GM12878 (cell line): Measurements from ENCODE around the gene SH3D19. TPM values are rescaled to one million over a fixed set of nuclear protein-coding genes. Genes with fewer than 3 reads are reported as not detected.

Source experiments
- ATAC-seq: fragments of 200-7000 bp; cut with Tn5 transposase; 3 replicates; pipeline ENCODE4 v1.9.1; 2020; ENCODE audit warnings: mild to moderate bottlenecking, moderate library complexity
- Bru-seq: library from RNA; stranded (reverse); fragments of 400-500 nt; gene quantifications from one replicate; lab custom pipeline; 2021; lab: Mats Ljungman, UMichigan
- BruChase-seq, 2 experiments: library from RNA; stranded (reverse); fragments of 400-500 nt; gene quantifications; one replicate each; lab custom pipeline; 2021; lab: Mats Ljungman, UMichigan
- BruUV-seq: library from RNA; stranded (reverse); fragments of 400-500 nt; replicated peaks from 2 replicates; lab custom pipeline; 2021; lab: Mats Ljungman, UMichigan
- CTCF ChIA-PET: fragments of 300-600 bp; sonication (Branson Sonifier 250); formaldehyde crosslinking; extraction: SDS; loops from one replicate; lab custom pipeline; 2021; ENCODE audit warnings: inconsistent platforms; lab: Yijun Ruan, JAX
- POLR2A ChIA-PET: fragments of 350-600 bp; formaldehyde crosslinking; extraction: SDS; loops from one replicate; lab custom pipeline; 2021; ENCODE audit warnings: inconsistent platforms; lab: Charles Lee
- RAD21 ChIA-PET: fragments of 300-600 bp; sonication (Branson Sonifier 250); formaldehyde crosslinking; loops from one replicate; lab custom pipeline; 2023; ENCODE audit warnings: antibody characterized with exemption; ENCODE audit not compliant: unreplicated experiment; lab: Charles Lee
- SMC1A ChIA-PET: fragments of 300-600 bp; sonication (Branson Sonifier 250); formaldehyde crosslinking; loops from one replicate; lab custom pipeline; 2023; ENCODE audit not compliant: unreplicated experiment, uncharacterized antibody; lab: Charles Lee
- DNase-seq: peaks from one replicate; pipeline ENCODE4 v3.0.0-alpha.2; 2011; ENCODE audit warnings: low read depth, low spot score
- FAIRE-seq: peaks from 3 replicates; lab custom pipeline; 2011; peaks lifted over from hg19 to GRCh38; lab: Jason Lieb, UNC
- H2AFZ ChIP-seq: 2 replicates; pipeline ENCODE4 v1.6.0; 2011; ENCODE audit warnings: low read depth, low read length, control low read depth; ENCODE audit not compliant: control insufficient read depth
- H3K27ac ChIP-seq: 2 replicates; pipeline ENCODE4 v1.5.1; 2011; ENCODE audit warnings: control low read depth; ENCODE audit not compliant: control insufficient read depth, insufficient read depth
- H3K27me3 ChIP-seq, 2 experiments: replicated peaks in 1 of 2; 2 replicates each; pipeline versions ENCODE4 v1.6.0 to v1.6.1; 2011; ENCODE audit warnings: low read length in 1 of 2; ENCODE audit not compliant: control insufficient read depth in 2 of 2, insufficient read depth in 2 of 2
- H3K36me3 ChIP-seq, 2 experiments: 2 replicates each; pipeline ENCODE4 v1.5.1; 2011; ENCODE audit warnings: low read length in 1 of 2; ENCODE audit not compliant: control insufficient read depth in 2 of 2, insufficient read depth in 2 of 2
- H3K4me1 ChIP-seq: 2 replicates; pipeline ENCODE4 v1.6.1; 2011; ENCODE audit warnings: mild to moderate bottlenecking, low read length, moderate library complexity, mixed read lengths; ENCODE audit not compliant: control insufficient read depth, insufficient read depth
- H3K4me2 ChIP-seq: 2 replicates; pipeline ENCODE4 v1.6.0; 2011; ENCODE audit warnings: control low read depth; ENCODE audit not compliant: control insufficient read depth, insufficient read depth
- H3K4me3 ChIP-seq: fragments of 200-600 bp; sonication (generic); 2 replicates; pipeline ENCODE4 v1.5.1; 2016
- H3K79me2 ChIP-seq: 2 replicates; pipeline ENCODE4 v1.6.0; 2011; ENCODE audit warnings: low read length; ENCODE audit not compliant: control insufficient read depth, insufficient read depth
- H3K9ac ChIP-seq: 2 replicates; pipeline ENCODE4 v1.8.0; 2011; ENCODE audit warnings: low read length, control low read depth, mixed read lengths; ENCODE audit not compliant: control insufficient read depth, insufficient read depth
- H3K9me3 ChIP-seq: replicated peaks from 3 replicates; pipeline ENCODE4 v1.5.1; 2011; ENCODE audit warnings: mild to moderate bottlenecking, low read length; ENCODE audit not compliant: control insufficient read depth, insufficient read depth
- H4K20me1 ChIP-seq: 2 replicates; pipeline ENCODE4 v1.6.0; 2011; ENCODE audit not compliant: control insufficient read depth, insufficient read depth
- DPF2 ChIP-seq: fragments of 450-650 bp; IDR thresholded peaks from 2 replicates; pipeline ENCODE4 v1.6.1; 2017; ENCODE audit warnings: mild to moderate bottlenecking
- FOS ChIP-seq: IDR thresholded peaks from 3 replicates; pipeline ENCODE4 v1.6.1; 2011; ENCODE audit warnings: borderline replicate concordance; ENCODE audit not compliant: insufficient read length; ENCODE audit errors: extremely low read depth
- RB1 ChIP-seq: fragments of 450-650 bp; formaldehyde crosslinking; IDR thresholded peaks from 2 replicates; pipeline ENCODE4 v1.6.1; 2017; ENCODE audit warnings: mild to moderate bottlenecking, borderline replicate concordance
- RBBP5 ChIP-seq: fragments of 200-600 bp; sonication (generic); conservative IDR thresholded peaks from 2 replicates; pipeline ENCODE4 v1.6.1; 2016
- USF1 ChIP-seq: IDR thresholded peaks from 2 replicates; pipeline ENCODE4 v1.6.1; 2011; ENCODE audit warnings: borderline replicate concordance, low read depth, mild to moderate bottlenecking, moderate library complexity, mixed read lengths, low read length; ENCODE audit not compliant: insufficient read depth; ENCODE audit errors: extremely low read length
- WGBS: methylation state at CpG from one replicate; pipeline ENCODE4 v1.1.6; 2016; ENCODE audit warnings: low lambda C conversion rate; ENCODE audit not compliant: insufficient replicate concordance, insufficient coverage; ENCODE audit errors: missing lambda C conversion rate; 5-methylcytosine and 5-hydroxymethylcytosine counted together
- in situ Hi-C: fragments of 300-500 bp; cut with MboI; formaldehyde crosslinking; loops from 9 replicates; pipeline ENCODE4 v1.14.3; 2018; ENCODE audit warnings: mixed read lengths
- intact Hi-C: fragments of 100-400 bp; cut with micrococcal nuclease; formaldehyde crosslinking; loops from one replicate; pipeline ENCODE4 v1.14.2; 2022; ENCODE audit not compliant: unreplicated experiment
- long read RNA-seq, 2 experiments: library from polyadenylated mRNA; unstranded; transcript quantifications; one replicate each; pipeline ENCODE4 v2.0.0, GENCODE V29; 2019 to 2020
- polyA minus RNA-seq, 3 experiments: library from RNA; depleted of rRNA, polyadenylated mRNA; stranded (reverse); fragments of >200 nt; gene quantifications; 2 replicates each; pipeline ENCODE4 v1.2.3, GENCODE V29; 2011
- polyA plus RNA-seq, 11 experiments: library from polyadenylated mRNA; depleted of rRNA in 4 of 11; unstranded in 6 of 11; stranded (reverse) in 5 of 11; fragments of >200 nt; fragmentation: Nextera tagmentation in 4 of 11; fragmentation: Illumina TruSeq in 1 of 11; extraction: Ambion mirVana in 4 of 11; extraction: Trizol in 1 of 11; gene quantifications; 1 replicate in 1 of 11; 2 replicates in 10 of 11; pipeline versions ENCODE4 v1.2.1 to v1.2.3, GENCODE V29; 2011 to 2016; ENCODE audit warnings: inconsistent platforms in 2 of 11, missing spikeins in 2 of 11, low read depth in 1 of 11
- total RNA-seq, 4 experiments: library from RNA; depleted of rRNA in 3 of 4; stranded (reverse); fragments of >200 nt in 3 of 4; fragmentation: Illumina TruSeq in 1 of 4; extraction: Trizol in 1 of 4; gene quantifications; 2 replicates each; pipeline versions ENCODE4 v1.2.1 to v1.2.3, GENCODE V29; 2013 to 2021
- TF ChIP-seq, protein P1 (sequence below): IDR thresholded peaks from 2 replicates; pipeline ENCODE4 v1.6.1; 2011; ENCODE audit warnings: borderline replicate concordance, low read depth, mild to moderate bottlenecking, moderate library complexity, low read length; ENCODE audit not compliant: insufficient read depth, poor library complexity, severe bottlenecking
- TF ChIP-seq, protein P2 (sequence below): IDR thresholded peaks from 2 replicates; pipeline ENCODE4 v1.6.1; 2012; ENCODE audit warnings: low read length, inconsistent platforms

Gene SH3D19, protein sequence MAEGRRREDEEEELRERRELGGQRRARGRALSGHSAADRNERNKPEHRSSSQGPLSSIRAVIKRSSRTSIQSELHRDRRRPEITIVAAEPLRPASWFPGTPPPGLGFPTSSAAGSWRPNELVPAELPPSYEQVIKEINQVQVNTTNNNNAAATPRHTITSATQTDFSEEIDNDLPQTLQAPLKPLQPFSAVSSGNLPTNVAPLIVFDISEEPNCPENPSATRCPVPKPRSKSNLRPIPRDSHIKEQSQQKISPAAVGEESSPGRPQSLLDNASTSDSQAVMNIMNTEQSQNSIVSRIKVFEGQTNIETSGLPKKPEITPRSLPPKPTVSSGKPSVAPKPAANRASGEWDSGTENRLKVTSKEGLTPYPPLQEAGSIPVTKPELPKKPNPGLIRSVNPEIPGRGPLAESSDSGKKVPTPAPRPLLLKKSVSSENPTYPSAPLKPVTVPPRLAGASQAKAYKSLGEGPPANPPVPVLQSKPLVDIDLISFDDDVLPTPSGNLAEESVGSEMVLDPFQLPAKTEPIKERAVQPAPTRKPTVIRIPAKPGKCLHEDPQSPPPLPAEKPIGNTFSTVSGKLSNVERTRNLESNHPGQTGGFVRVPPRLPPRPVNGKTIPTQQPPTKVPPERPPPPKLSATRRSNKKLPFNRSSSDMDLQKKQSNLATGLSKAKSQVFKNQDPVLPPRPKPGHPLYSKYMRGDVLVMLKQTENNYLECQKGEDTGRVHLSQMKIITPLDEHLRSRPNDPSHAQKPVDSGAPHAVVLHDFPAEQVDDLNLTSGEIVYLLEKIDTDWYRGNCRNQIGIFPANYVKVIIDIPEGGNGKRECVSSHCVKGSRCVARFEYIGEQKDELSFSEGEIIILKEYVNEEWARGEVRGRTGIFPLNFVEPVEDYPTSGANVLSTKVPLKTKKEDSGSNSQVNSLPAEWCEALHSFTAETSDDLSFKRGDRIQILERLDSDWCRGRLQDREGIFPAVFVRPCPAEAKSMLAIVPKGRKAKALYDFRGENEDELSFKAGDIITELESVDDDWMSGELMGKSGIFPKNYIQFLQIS
- 0.73 and 1.2 TPM in 2 replicates for total RNA-seq (2013; cell fraction: nucleolus; rRNA removed)
- total RNA-seq (2014; rRNA removed) (not detected in 2 replicates), total RNA-seq (2014; rRNA removed; fragmentation: Illumina TruSeq; extraction: Trizol) (not detected in 2 replicates), total RNA-seq (2021) (0.24 and 0.33 TPM in 2 replicates), polyA plus RNA-seq (2011; rRNA removed) (0.08 and 0.17 TPM in 2 replicates), polyA plus RNA-seq (2014; fragmentation: Illumina TruSeq; extraction: Trizol) (not detected in 2 replicates), polyA plus RNA-seq (2014; fragmentation: Nextera tagmentation; extraction: Ambion mirVana) (1 to 10 TPM; 2.4 to 6.9 TPM), polyA plus RNA-seq (2014; rRNA removed) (0.03 and 0.29 TPM in 2 replicates), polyA plus RNA-seq (2016; fragmentation: Nextera tagmentation; extraction: Ambion mirVana) (under 1 TPM; 0.28 to 0.33 TPM), polyA minus RNA-seq (2011; rRNA and poly(A)+ RNA removed) (0.41 TPM in 1 of 2 replicates, not detected in the other), Bru-seq, nascent RNA (percentile 21 among the genes with signal in this experiment), BruChase-seq, experiment 1, labeled RNA remaining after a 6-hour chase (percentile 19 among the genes with signal in this experiment), BruChase-seq, experiment 2, labeled RNA remaining after a 2-hour chase (percentile 21 among the genes with signal in this experiment)
- not detected for polyA plus RNA-seq (2011; ENCODE audit: low read depth)
- polyA plus RNA-seq (2011; cell fraction: cytosol; rRNA removed), result 0.10 and 0.17 TPM in 2 replicates
- polyA plus RNA-seq (2011; cell fraction: nucleus; rRNA removed), result 0.18 and 0.60 TPM in 2 replicates
- polyA plus RNA-seq (2012), result 2.5 and 3.3 TPM in 2 replicates
- polyA minus RNA-seq (2011; cell fraction: cytosol; rRNA and poly(A)+ RNA removed), result 0.31 TPM in 1 of 2 replicates, not detected in the other
- polyA minus RNA-seq (2011; cell fraction: nucleus; rRNA and poly(A)+ RNA removed), result 0.36 TPM in 1 of 2 replicates, not detected in the other
- long read RNA-seq, experiment 1, result 0 reads
- long read RNA-seq, experiment 2, partial matches to known transcripts, result 0 of 10 reads
- long read RNA-seq, experiment 2, other reads (novel, unspliced or antisense), result 10 of 10 reads

GRCh38 chr4:151325111-151325948 lies at the start of gene SH3D19:
Gene SH3D19, minus strand, starts transcription at chr4:151325605. Its CDS starts 253 bp downstream, at chr4:151325352.
- ChIA-PET POLR2A (no interaction called here), RAD21 (no interaction called here), SMC1A (no interaction called here), CTCF (no interaction called here)
- H3K79me2 ChIP-seq, result no peaks in the 10 kb centered on the region
- H4K20me1 ChIP-seq, result no peaks in the 10 kb centered on the region
- no peak within 1 kb of the TSS for H2AFZ ChIP-seq
- intact Hi-C loops, result no loop called here
- ATAC-seq (no peak; the same call in 1 of the 3 replicates), FAIRE-seq (no peak), DNase-seq (no peak)
- H3K27ac ChIP-seq, result no peak within 1 kb of the TSS
- no peak within 1 kb of the TSS for H3K4me2 ChIP-seq
- no peaks in the 10 kb centered on the region; the same call in 2 of the 3 replicates for H3K9me3 ChIP-seq
- H3K4me1 ChIP-seq, result no peaks in the 10 kb centered on the region
- H3K4me3 ChIP-seq, result no peak within 1 kb of the TSS
- BruUV-seq, result no TSS peak
- in situ Hi-C loops, result no loop called here
- H3K9ac ChIP-seq, result no peak within 1 kb of the TSS
- no peaks in the 10 kb centered on the region for H3K36me3 ChIP-seq
- peaks cover 10 to 13% of the 10 kb centered on the region in 2 experiments for H3K27me3 ChIP-seq
- 30% methylated on average over 37 of the region's 88 CpGs for WGBS
- TF ChIP-seq, protein P1, sequence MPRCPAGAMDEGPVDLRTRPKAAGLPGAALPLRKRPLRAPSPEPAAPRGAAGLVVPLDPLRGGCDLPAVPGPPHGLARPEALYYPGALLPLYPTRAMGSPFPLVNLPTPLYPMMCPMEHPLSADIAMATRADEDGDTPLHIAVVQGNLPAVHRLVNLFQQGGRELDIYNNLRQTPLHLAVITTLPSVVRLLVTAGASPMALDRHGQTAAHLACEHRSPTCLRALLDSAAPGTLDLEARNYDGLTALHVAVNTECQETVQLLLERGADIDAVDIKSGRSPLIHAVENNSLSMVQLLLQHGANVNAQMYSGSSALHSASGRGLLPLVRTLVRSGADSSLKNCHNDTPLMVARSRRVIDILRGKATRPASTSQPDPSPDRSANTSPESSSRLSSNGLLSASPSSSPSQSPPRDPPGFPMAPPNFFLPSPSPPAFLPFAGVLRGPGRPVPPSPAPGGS, result no peak
- TF ChIP-seq RBBP5, result no peak
- no peak for TF ChIP-seq USF1
- TF ChIP-seq DPF2, result no peak
- no peak for TF ChIP-seq RB1
- TF ChIP-seq, protein P2, sequence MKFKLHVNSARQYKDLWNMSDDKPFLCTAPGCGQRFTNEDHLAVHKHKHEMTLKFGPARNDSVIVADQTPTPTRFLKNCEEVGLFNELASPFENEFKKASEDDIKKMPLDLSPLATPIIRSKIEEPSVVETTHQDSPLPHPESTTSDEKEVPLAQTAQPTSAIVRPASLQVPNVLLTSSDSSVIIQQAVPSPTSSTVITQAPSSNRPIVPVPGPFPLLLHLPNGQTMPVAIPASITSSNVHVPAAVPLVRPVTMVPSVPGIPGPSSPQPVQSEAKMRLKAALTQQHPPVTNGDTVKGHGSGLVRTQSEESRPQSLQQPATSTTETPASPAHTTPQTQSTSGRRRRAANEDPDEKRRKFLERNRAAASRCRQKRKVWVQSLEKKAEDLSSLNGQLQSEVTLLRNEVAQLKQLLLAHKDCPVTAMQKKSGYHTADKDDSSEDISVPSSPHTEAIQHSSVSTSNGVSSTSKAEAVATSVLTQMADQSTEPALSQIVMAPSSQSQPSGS, result no peak
- no peak for TF ChIP-seq FOS
